Measurements from ENCODE around the gene FLYWCH2. TPM values are rescaled to one million over a fixed set of nuclear protein-coding genes. Genes with fewer than 3 reads are reported as not detected.

Gene FLYWCH2
- total RNA-seq, 1 donor from 2014 or later: 36.5 TPM

GRCh38 chr16:2854700-2855309 lies 28.2 kb upstream of the FLYWCH2 start:
- Histone ChIP-seq H3K4me2 (ENCODE audit: low read length) (no peak overlapping the region), H3K79me2 (ENCODE audit: insufficient read depth, low read length) (no peaks in the 10 kb centered on the region), H3K9me3 (ENCODE audit: insufficient read depth, low read depth, low read length) (no peaks in the 10 kb centered on the region), H3K4me3 (ENCODE audit: insufficient read depth, low read depth, low read length) (no peak overlapping the region), H3K27ac (ENCODE audit: low read depth, low read length) (no peak overlapping the region), H3K36me3 (ENCODE audit: insufficient read depth, low read length) (no peaks in the 10 kb centered on the region), H4K20me1 (ENCODE audit: insufficient read depth, low read length) (no peaks in the 10 kb centered on the region), H2AFZ (ENCODE audit: low read depth, low read length) (no peak overlapping the region), H3K4me1 (ENCODE audit: insufficient read depth, low read length) (peaks cover 5% of the 10 kb centered on the region), H3K27me3 (ENCODE audit: insufficient read depth, low read length) (no peaks in the 10 kb centered on the region), H3K9ac (ENCODE audit: low read length) (no peak overlapping the region)
- H3K27ac Mint-ChIP-seq (ENCODE audit: unreplicated experiment): no peak overlapping the region
- H3K4me3 Mint-ChIP-seq (ENCODE audit: unreplicated experiment): no peak overlapping the region
- H3K36me3 Mint-ChIP-seq (ENCODE audit: low read depth, unreplicated experiment): no peaks in the 10 kb centered on the region
- H3K27me3 Mint-ChIP-seq (ENCODE audit: low read depth, unreplicated experiment): peaks cover 7% of the 10 kb centered on the region
- peaks cover 5% of the 10 kb centered on the region for H3K9me3 Mint-ChIP-seq (ENCODE audit: unreplicated experiment)
- FAIRE-seq (no peak), DNase-seq (ENCODE audit: low read depth) (no peak)
- H3K4me1 Mint-ChIP-seq (ENCODE audit: low read depth, unreplicated experiment): peaks cover 2% of the 10 kb centered on the region
- TF ChIP-seq EZH2 (IDR thresholded peaks at IDR 0.05; ENCODE audit: insufficient read depth, low read length) (no peak), CTCF (IDR thresholded peaks at IDR 0.05; ENCODE audit: insufficient read depth, low read depth, low read length) (peak; percentile 46)

GRCh38 chr16:2855536-2855935 lies 27.5 kb upstream of the FLYWCH2 start:
- no peak overlapping the region for H3K4me3 Mint-ChIP-seq (ENCODE audit: unreplicated experiment)
- Histone ChIP-seq H3K79me2 (ENCODE audit: insufficient read depth, low read length) (no peaks in the 10 kb centered on the region), H3K4me1 (ENCODE audit: insufficient read depth, low read length) (peaks cover 5% of the 10 kb centered on the region), H3K9me3 (ENCODE audit: insufficient read depth, low read depth, low read length) (no peaks in the 10 kb centered on the region), H3K36me3 (ENCODE audit: insufficient read depth, low read length) (no peaks in the 10 kb centered on the region), H3K4me2 (ENCODE audit: low read length) (no peak overlapping the region), H3K9ac (ENCODE audit: low read length) (no peak overlapping the region), H2AFZ (ENCODE audit: low read depth, low read length) (no peak overlapping the region), H3K4me3 (ENCODE audit: insufficient read depth, low read depth, low read length) (no peak overlapping the region), H4K20me1 (ENCODE audit: insufficient read depth, low read length) (no peaks in the 10 kb centered on the region), H3K27ac (ENCODE audit: low read depth, low read length) (no peak overlapping the region), H3K27me3 (ENCODE audit: insufficient read depth, low read length) (no peaks in the 10 kb centered on the region)
- TF ChIP-seq EZH2 (IDR thresholded peaks at IDR 0.05; ENCODE audit: insufficient read depth, low read length) (no peak), CTCF (IDR thresholded peaks at IDR 0.05; ENCODE audit: insufficient read depth, low read depth, low read length) (no peak)
- H3K9me3 Mint-ChIP-seq (ENCODE audit: unreplicated experiment): peaks cover 5% of the 10 kb centered on the region
- FAIRE-seq (no peak), DNase-seq (ENCODE audit: low read depth) (no peak)
- H3K27me3 Mint-ChIP-seq (ENCODE audit: low read depth, unreplicated experiment): peaks cover 8% of the 10 kb centered on the region
- H3K36me3 Mint-ChIP-seq (ENCODE audit: low read depth, unreplicated experiment): no peaks in the 10 kb centered on the region
- H3K4me1 Mint-ChIP-seq (ENCODE audit: low read depth, unreplicated experiment): peaks cover 2% of the 10 kb centered on the region
- H3K27ac Mint-ChIP-seq (ENCODE audit: unreplicated experiment): no peak overlapping the region

GRCh38 chr16:2856061-2856670 lies 26.8 kb upstream of the FLYWCH2 start:
- peaks cover 5% of the 10 kb centered on the region for H3K4me1 ChIP-seq (ENCODE audit: insufficient read depth, low read length)
- DNase-seq (ENCODE audit: low read depth) (no peak), FAIRE-seq (no peak)
- H3K36me3 Mint-ChIP-seq (ENCODE audit: low read depth, unreplicated experiment): no peaks in the 10 kb centered on the region
- no peaks in the 10 kb centered on the region for H3K36me3 ChIP-seq (ENCODE audit: insufficient read depth, low read length)
- no peak overlapping the region for H3K4me3 Mint-ChIP-seq (ENCODE audit: unreplicated experiment)
- no peaks in the 10 kb centered on the region for H4K20me1 ChIP-seq (ENCODE audit: insufficient read depth, low read length)
- H3K27me3 ChIP-seq (ENCODE audit: insufficient read depth, low read length): no peaks in the 10 kb centered on the region
- no peak overlapping the region for H3K27ac ChIP-seq (ENCODE audit: low read depth, low read length)
- H2AFZ ChIP-seq (ENCODE audit: low read depth, low read length): no peak overlapping the region
- TF ChIP-seq EZH2 (IDR thresholded peaks at IDR 0.05; ENCODE audit: insufficient read depth, low read length) (no peak), CTCF (IDR thresholded peaks at IDR 0.05; ENCODE audit: insufficient read depth, low read depth, low read length) (no peak)
- no peak overlapping the region for H3K27ac Mint-ChIP-seq (ENCODE audit: unreplicated experiment)
- H3K27me3 Mint-ChIP-seq (ENCODE audit: low read depth, unreplicated experiment): peaks cover 8% of the 10 kb centered on the region
- H3K9me3 Mint-ChIP-seq (ENCODE audit: unreplicated experiment): peaks cover 6% of the 10 kb centered on the region
- H3K79me2 ChIP-seq (ENCODE audit: insufficient read depth, low read length): no peaks in the 10 kb centered on the region
- H3K4me1 Mint-ChIP-seq (ENCODE audit: low read depth, unreplicated experiment): peaks cover 2% of the 10 kb centered on the region
- H3K4me3 ChIP-seq (ENCODE audit: insufficient read depth, low read depth, low read length): no peak overlapping the region
- peaks cover 5% of the 10 kb centered on the region for H3K9me3 ChIP-seq (ENCODE audit: insufficient read depth, low read depth, low read length)
- H3K9ac ChIP-seq (ENCODE audit: low read length): no peak overlapping the region
- no peak overlapping the region for H3K4me2 ChIP-seq (ENCODE audit: low read length)
